WTC11 (cell line): ENCODE data around the gene EXOSC7. TPM values are rescaled to one million over a fixed set of nuclear protein-coding genes. Genes with fewer than 3 reads are reported as not detected.

ENCODE experiments used
- ATAC-seq: fragments of 200-7000 bp; cut with Tn5 transposase; 2 replicates; pipeline ENCODE4 v1.10.0; 2021; ENCODE audit warnings: mild to moderate bottlenecking, moderate library complexity
- CTCF ChIA-PET: fragments of 300-600 bp; sonication (Branson Sonifier 250); formaldehyde crosslinking; loops from one replicate; lab custom pipeline; 2021; ENCODE audit warnings: antibody characterized with exemption; lab: Charles Lee
- POLR2A ChIA-PET: fragments of 350-600 bp; sonication (Branson Sonifier 250); formaldehyde crosslinking; loops from one replicate; lab custom pipeline; 2021; ENCODE audit warnings: antibody characterized with exemption; lab: Charles Lee
- DNase-seq: peaks from one replicate; pipeline ENCODE4 v3.0.0; 2021; ENCODE audit warnings: low spot score
- H3K27ac Mint-ChIP-seq: 2 replicates; pipeline ENCODE4 v1.8.0; 2021; ENCODE audit warnings: mixed read lengths
- H3K27me3 Mint-ChIP-seq: 2 replicates; pipeline ENCODE4 v1.8.0; 2021; ENCODE audit warnings: low read depth, mild to moderate bottlenecking, moderate library complexity, mixed read lengths
- H3K36me3 Mint-ChIP-seq: 2 replicates; pipeline ENCODE4 v1.8.0; 2021; ENCODE audit warnings: mixed read lengths
- H3K4me1 Mint-ChIP-seq: 2 replicates; pipeline ENCODE4 v1.8.0; 2022; ENCODE audit warnings: mixed read lengths
- H3K4me3 Mint-ChIP-seq: 2 replicates; pipeline ENCODE4 v1.8.0; 2021; ENCODE audit warnings: mild to moderate bottlenecking, moderate library complexity, mixed read lengths
- H3K9me3 Mint-ChIP-seq: 2 replicates; pipeline ENCODE4 v1.8.0; 2021; ENCODE audit warnings: mixed read lengths
- AFF4 ChIP-seq: sonication (generic); formaldehyde crosslinking; IDR thresholded peaks from 2 replicates; pipeline ENCODE4 v1.8.1; 2023; ENCODE audit warnings: mild to moderate bottlenecking, missing genetic modification reagents, borderline replicate concordance
- AR ChIP-seq: fragments of 250-450 bp; sonication (Bioruptor Pico); IDR thresholded peaks from 2 replicates; pipeline ENCODE4 v1.9.0; 2021; ENCODE audit warnings: mild to moderate bottlenecking
- CBFB ChIP-seq: sonication (generic); formaldehyde crosslinking; IDR thresholded peaks from 2 replicates; pipeline ENCODE4 v1.8.1; 2022; ENCODE audit warnings: mild to moderate bottlenecking, low read depth, missing genetic modification reagents
- CREB1 ChIP-seq: sonication (generic); formaldehyde crosslinking; IDR thresholded peaks from 2 replicates; pipeline ENCODE4 v1.8.0; 2023; ENCODE audit warnings: mild to moderate bottlenecking, missing genetic modification reagents
- EMX1 ChIP-seq: fragments of 250-450 bp; sonication (Bioruptor Pico); IDR thresholded peaks from 2 replicates; pipeline ENCODE4 v1.8.0; 2021; ENCODE audit warnings: mild to moderate bottlenecking
- ERG ChIP-seq: fragments of 250-450 bp; sonication (Bioruptor Pico); IDR thresholded peaks from 2 replicates; pipeline ENCODE4 v1.8.0; 2021; ENCODE audit warnings: mild to moderate bottlenecking
- ESRRA ChIP-seq: sonication (generic); formaldehyde crosslinking; IDR thresholded peaks from 2 replicates; pipeline ENCODE4 v1.8.1; 2022; ENCODE audit warnings: mild to moderate bottlenecking, missing genetic modification reagents, borderline replicate concordance
- HMGXB4 ChIP-seq: sonication (generic); formaldehyde crosslinking; IDR thresholded peaks from 2 replicates; pipeline ENCODE4 v1.8.1; 2023; ENCODE audit warnings: mild to moderate bottlenecking, moderate library complexity, missing genetic modification reagents
- JUN ChIP-seq: sonication (generic); formaldehyde crosslinking; IDR thresholded peaks from 2 replicates; pipeline ENCODE4 v1.8.0; 2023; ENCODE audit warnings: mild to moderate bottlenecking, missing genetic modification reagents
- MLX ChIP-seq: sonication (generic); formaldehyde crosslinking; IDR thresholded peaks from 2 replicates; pipeline ENCODE4 v1.8.1; 2023; ENCODE audit warnings: mild to moderate bottlenecking, missing genetic modification reagents, moderate library complexity
- MXD4 ChIP-seq: fragments of 250-450 bp; sonication (Bioruptor Pico); IDR thresholded peaks from 2 replicates; pipeline ENCODE4 v1.8.0; 2021; ENCODE audit warnings: mild to moderate bottlenecking, moderate library complexity, borderline replicate concordance
- NR1H2 ChIP-seq: sonication (generic); formaldehyde crosslinking; IDR thresholded peaks from 2 replicates; pipeline ENCODE4 v1.9.0; 2021; ENCODE audit warnings: mild to moderate bottlenecking, moderate library complexity, missing genetic modification reagents
- SMAD4 ChIP-seq: sonication (generic); formaldehyde crosslinking; IDR thresholded peaks from 2 replicates; pipeline ENCODE4 v1.8.0; 2022; ENCODE audit warnings: mild to moderate bottlenecking, missing genetic modification reagents
- STAT6 ChIP-seq: sonication (generic); formaldehyde crosslinking; conservative IDR thresholded peaks from 2 replicates; pipeline ENCODE4 v1.8.1; 2023; ENCODE audit warnings: mild to moderate bottlenecking, low read depth, missing genetic modification reagents, moderate library complexity
- ZNF317 ChIP-seq: sonication (generic); formaldehyde crosslinking; IDR thresholded peaks from 2 replicates; pipeline ENCODE4 v1.8.1; 2023; ENCODE audit warnings: low read depth, mild to moderate bottlenecking, moderate library complexity, missing genetic modification reagents, borderline replicate concordance
- ZNF396 ChIP-seq: fragments of 250-450 bp; sonication (Bioruptor Pico); IDR thresholded peaks from 2 replicates; pipeline ENCODE4 v1.8.0; 2021; ENCODE audit warnings: mild to moderate bottlenecking, moderate library complexity, borderline replicate concordance
- total RNA-seq: library from RNA; stranded (reverse); gene quantifications from 3 replicates; pipeline ENCODE4 v1.2.3, GENCODE V29; 2021

Gene EXOSC7
- total RNA-seq, 1 experiment from 2014 or later = 85.7 TPM

GRCh38 chr3:45049807-45050206, 73.8 kb downstream of the EXOSC7 start:
- peaks cover 54% of the 10 kb centered on the region for H3K27me3 Mint-ChIP-seq
- H3K9me3 Mint-ChIP-seq = no peaks in the 10 kb centered on the region
- no peak overlapping the region for H3K27ac Mint-ChIP-seq

More at GRCh38 chr3:45049807-45050206, 73.8 kb downstream of the EXOSC7 start:
- Mint-ChIP-seq H3K4me1 (peaks cover 5% of the 10 kb centered on the region), H3K36me3 (no peaks in the 10 kb centered on the region), H3K4me3 (no peak overlapping the region)
- no peak for TF ChIP-seq MXD4 (CRISPR knock-in tag)
- no peak for TF ChIP-seq CBFB
- TF ChIP-seq CREB1 (CRISPR knock-in tag) = no peak
- TF ChIP-seq NR1H2 = no peak
- TF ChIP-seq EMX1 (CRISPR knock-in tag) = no peak
- no peak for TF ChIP-seq SMAD4 (CRISPR knock-in tag)
- TF ChIP-seq HMGXB4 (CRISPR knock-in tag) = no peak
- no peak for TF ChIP-seq ESRRA (CRISPR knock-in tag)
- no peak for TF ChIP-seq STAT6
- no peak for TF ChIP-seq ERG
- TF ChIP-seq AFF4 = no peak
- no peak for TF ChIP-seq ZNF317 (CRISPR knock-in tag)
- TF ChIP-seq ZNF396 = no peak
- no peak for TF ChIP-seq AR (CRISPR knock-in tag)
- no peak for TF ChIP-seq MLX (CRISPR knock-in tag)
- TF ChIP-seq JUN (CRISPR knock-in tag) = no peak
- CTCF ChIA-PET = interaction anchor here (0.7 to 1.4 kb wide), 2 partner anchors 9 kb away, joined by 3 to 5 read pairs; no protein-coding TSS in a partner anchor
- no peak for ATAC-seq
- no peak for DNase-seq
- POLR2A ChIA-PET = no interaction called here
